ENCODE measurements around the gene CSNK1D. TPM values are rescaled to one million over a fixed set of nuclear protein-coding genes. Genes with fewer than 3 reads are reported as not detected.
A peak's percentile ranks its signal among the peaks of the same experiment; 100 is the strongest.
"Not testable (repeated sequence)": the region's sequence is repeated elsewhere in the genome, so short reads cannot be mapped to it uniquely, and the experiment has no call there.

Gene CSNK1D
- total RNA-seq, 1 donor: 73.5 TPM

DNA sequence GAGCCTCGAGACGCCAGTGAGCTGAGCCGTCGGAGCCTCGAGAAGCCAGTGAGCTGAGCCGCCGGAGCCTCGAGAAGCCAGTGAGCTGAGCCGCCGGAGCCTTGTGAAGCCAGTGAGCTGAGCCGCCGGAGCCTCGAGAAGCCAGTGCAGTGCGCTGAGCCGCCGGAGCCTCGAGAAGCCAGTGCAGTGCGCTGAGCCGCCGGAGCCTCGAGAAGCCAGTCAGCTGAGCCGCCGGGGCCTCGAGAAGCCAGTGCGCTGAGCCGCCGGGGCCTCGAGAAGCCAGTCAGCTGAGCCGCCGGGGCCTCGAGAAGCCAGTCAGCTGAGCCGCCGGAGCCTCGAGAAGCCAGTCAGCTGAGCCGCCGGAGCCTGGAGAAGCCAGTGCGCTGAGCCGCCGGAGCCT, 19.4 kb downstream of the CSNK1D start:
- DNase-seq (ENCODE audit: low read depth in 2 of 3, low spot score in 2 of 3): not testable (repeated sequence)

DNA sequence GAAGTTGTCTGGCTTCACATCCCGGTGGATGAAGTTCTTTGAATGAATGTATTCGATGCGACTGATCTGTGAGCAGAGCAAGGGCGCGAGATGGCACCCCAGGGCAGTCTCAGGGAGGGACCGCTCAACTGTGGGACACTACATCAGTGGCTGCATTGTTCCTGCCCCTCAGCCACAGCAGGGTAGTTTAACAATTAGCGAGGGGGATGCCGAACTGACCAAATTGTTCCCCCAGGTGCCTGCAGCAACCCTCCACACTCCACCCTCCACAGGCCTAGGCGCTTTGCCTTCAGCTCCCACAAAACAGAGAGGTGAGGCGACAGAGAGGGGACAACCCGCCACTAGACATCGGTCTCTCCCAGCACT, 20.3 kb downstream of the CSNK1D start:
- DNase-seq (ENCODE audit: low read depth in 2 of 3, low spot score in 2 of 3): no peak

DNA sequence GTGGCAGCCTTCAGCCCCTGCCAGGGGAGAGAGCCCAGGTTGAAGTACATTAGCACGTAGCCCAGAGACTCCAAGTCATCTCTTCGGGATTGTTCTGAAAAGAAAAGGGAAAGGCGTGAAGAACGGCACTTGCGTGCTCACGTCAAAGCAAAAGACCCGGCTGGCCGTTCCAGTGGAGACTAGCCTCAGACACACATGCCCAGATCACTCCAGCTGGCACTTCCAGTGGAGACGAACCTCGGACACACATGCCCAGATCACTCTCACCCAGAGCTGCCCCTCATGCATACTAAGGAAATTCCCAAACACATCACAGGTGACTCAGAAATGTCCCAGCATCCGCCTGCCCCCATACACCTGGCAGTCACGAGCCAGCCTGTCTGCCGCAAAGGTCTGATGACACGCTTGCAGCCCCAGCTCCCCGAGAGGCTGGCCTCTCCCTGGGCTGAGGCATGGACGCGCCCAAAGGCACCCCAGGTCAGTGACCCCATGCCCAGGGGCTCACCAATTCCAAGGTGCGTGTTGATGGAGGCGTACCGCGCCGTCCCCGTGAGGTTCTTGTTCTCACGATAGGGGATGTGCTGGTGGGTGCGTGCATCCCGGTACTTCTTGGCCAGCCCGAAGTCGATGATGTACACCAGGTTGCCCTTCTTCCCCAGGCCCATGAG, 20.9 kb downstream of the CSNK1D start:
- no peak for DNase-seq (ENCODE audit: low read depth in 2 of 3, low spot score in 2 of 3)

DNA sequence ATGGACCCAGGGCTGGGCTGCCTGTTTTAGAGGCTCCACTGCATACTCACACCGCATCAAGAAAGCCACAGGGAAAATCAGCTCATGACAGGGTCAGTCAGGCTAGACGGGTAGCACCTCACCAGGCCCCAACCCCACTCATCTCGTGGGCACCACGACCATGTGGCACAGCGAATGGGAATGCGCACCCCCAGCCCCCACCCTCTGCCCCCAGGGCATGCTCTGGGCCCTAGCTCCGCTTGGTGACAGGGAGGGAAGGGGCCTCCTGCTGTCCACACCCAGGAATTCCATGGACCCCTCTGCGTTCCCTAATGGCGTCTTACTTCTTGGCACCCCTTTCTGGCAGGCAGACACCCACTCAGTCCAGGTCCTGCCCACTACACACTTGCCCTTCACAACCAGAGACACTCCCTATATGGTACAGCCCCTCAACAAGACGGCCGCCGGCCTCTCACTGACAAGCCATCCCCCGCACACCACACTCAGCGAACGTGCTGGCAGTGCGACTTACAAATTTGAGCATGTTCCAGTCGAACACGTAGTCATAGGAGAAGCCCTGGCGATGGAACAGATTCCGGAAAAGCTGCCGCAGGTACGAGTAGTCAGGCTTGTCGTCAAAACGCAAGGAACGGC, 22.5 kb downstream of the CSNK1D start:
- no peak for DNase-seq (ENCODE audit: low read depth in 2 of 3, low spot score in 2 of 3)

DNA sequence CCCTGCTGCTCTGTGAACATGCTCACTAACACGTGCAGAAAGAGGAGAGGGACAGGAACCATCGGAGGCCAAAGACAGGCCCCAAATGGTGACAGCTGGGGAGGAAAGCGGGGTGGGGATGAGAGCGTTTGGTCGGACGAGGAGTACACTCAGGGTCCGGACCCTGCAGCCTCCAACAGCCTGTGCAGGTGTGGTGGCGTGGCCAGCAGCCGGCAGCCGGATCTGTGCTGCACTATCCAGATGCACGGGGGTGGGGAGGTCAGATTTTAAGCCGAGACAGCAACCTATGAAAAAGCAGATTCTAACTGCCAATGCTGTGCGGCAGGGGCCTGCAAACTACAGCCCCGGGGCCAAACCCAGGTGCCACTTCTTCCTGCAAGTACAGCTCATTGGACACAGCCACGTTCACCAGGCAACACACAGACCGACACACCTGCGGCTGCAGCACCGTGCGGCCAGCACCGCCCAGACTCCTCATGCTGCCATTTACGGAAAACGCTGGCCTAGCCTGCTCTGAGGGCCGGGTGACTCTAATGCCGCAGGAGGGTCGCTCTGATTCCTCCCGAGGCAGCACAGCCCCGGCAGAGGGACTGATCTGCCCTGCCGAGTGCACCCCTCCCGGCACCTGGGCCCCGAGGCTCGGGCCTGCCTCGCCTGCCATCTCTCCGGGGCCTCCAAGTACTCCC, 23.5 kb downstream of the CSNK1D start:
- no peak for DNase-seq (ENCODE audit: low read depth in 2 of 3, low spot score in 2 of 3)

DNA sequence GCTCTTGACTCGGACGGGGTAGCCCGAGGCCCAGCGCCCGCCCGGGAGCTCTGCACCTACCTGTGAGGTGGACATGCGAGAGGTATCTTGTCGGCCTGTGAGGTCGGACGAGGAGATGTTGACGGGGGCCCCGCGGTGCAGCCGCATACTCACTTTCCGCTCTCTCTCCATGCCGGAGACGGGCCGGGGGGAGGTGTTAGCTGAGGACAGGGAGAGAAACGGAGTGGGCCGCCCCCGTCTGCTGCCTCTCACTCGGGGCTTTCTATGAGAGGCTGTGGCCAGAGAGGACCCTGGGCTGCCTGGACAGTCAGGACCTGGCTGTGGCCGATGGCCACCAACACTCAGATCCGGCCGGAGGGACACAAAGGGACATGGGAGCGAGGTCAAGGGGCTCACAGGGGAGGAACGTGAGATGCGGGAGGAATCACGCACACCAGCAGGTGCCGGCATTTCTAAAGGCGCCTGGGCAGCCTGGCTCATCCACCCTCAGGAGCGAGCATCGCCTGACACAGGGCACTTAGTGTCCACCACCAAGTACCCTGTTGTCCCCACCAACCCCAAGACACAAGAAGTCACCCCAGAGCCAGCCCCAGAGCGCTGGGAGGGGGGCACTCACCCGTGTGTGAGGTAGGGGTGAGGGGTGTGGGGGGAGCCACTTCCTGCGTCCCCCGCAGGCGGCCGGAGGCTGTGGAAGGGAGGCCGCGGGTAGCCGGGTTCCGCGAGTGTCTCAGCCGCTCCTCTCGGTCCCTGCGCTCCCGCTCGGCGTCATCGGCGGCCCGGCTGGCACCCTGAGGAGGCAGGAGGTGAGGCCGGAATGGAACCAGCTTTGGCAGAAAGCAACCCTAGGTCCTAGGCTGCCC, 24.5 kb downstream of the CSNK1D start:
- no peak for DNase-seq (ENCODE audit: low read depth in 2 of 3, low spot score in 2 of 3)

DNA sequence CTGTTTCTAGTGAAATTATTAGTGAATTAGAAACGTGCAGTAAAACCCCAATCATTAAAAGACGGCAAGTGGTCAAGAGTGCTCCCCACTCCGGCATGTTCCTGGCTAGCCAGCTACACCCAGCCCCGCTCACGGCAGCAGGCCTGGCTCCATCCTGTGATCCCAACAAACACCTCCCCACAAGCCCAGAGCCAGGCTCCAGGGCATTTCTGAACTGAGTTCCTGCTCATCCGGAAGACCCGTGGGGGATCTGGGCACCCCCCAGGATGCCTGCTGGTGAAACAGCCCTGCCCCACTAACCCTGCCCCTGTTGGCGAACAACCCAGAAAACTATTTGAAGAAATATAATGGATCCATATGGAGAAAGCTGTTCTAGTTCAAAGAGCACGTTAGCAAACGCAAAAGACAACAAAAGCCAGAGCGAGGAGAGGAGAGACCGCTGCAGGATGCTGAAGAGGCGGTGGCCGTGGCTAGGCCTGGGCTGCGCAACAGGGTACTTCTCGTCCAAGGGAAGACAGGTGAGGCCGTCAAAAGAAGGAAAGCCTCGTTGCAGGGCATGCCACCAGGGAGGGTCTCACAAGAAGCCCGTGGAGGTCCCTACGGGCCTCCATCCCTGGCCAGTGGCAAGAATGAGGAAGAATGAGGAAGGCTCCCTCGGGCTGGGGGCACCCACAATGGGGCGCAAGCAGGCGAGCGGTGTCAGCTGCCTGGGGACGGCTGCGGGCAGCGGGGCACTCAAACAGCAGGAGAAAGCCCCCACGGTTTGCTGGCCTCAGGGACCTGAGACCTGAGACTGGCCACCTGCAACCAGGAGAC, 25.4 kb downstream of the CSNK1D start:
- no peak for DNase-seq (ENCODE audit: low read depth in 2 of 3, low spot score in 2 of 3)

DNA sequence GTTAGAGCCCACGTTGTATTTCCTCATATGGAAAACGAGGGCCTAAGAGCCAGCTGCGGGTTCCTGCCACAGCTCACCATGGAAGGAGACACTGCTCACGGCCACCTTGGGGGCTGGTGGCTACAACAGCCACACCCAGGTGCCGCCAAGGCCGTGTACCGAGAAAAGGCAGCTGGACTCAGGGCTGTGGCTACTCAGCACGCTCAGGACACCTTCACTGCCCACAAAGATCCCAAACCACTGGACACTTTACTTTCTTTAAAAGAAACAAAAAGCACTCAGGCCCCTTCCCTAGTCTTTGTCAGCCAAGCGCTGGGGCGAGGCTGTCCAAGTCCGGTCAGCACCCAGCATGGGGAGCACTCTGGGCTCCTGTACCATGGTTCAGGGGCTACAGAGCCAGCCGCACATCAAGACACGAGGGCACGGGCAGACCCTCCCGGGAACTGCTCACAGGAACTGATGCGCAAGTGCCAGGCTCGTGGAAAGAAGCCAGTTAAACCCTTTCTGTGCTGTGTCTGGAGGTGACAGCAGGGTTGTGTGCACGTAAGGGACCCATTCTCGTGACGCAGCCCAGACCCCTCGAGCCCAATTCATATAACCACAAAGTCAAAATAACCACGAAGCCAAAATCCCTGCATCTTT, 26.2 kb downstream of the CSNK1D start:
- DNase-seq (ENCODE audit: low read depth in 2 of 3, low spot score in 2 of 3): no peak

DNA sequence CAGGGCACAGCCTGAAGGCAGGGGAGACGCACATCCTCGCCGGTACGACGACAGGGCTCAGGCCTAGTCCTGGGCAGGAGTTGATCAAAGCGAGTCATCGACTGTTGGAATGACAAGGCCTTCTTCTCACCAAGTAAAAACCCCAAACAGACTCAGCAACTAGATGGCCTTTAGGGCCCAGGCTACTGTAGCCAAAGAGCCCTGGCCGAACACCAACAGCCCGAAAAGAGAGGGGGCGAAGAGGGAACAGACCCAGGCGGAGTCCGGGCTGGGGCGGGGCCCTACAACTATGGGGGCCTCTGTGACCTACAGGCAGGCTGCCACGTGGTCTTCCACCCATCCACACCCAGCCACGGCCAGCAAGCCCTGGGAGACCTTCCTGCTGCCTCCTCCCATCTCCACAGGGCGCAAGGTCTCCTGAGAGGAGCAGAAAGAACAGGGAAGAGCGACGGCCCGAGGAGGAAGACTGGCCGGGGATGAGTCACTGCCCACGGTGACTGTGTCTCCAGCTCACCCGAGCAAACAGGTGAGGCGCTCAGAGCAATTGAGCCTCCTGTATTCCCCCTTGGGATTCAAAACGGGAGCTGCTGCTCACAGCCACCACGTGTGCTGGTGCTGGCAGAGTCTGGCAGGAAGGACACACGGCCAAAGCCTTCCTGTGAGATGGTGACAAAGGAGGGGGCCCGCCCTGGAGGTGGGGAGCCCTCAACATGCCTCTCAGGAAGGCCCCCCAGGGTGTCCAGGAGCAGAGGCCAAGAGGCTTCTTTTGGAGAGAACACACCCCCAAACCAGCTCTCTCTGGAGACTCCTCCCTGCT, 26.9 kb downstream of the CSNK1D start:
- no peak for DNase-seq (ENCODE audit: low read depth in 2 of 3, low spot score in 2 of 3)

DNA sequence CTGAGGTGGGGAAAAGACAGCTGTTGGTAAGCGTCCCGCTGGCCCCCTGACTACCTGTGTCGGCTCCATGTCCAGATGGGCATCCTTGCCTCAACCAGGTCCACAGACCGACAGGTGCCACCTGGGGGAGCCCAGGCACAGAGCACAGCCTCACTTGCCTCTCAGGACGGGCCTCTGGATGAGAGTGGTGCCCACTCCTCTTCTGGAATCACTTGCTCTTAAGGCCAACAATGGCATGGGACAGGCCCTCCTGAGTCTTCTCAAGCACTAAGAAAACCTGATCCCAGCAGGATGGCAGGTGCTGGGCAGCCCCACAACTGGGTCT, 27.5 kb downstream of the CSNK1D start:
- no peak for DNase-seq (ENCODE audit: low read depth in 2 of 3, low spot score in 2 of 3)

DNA sequence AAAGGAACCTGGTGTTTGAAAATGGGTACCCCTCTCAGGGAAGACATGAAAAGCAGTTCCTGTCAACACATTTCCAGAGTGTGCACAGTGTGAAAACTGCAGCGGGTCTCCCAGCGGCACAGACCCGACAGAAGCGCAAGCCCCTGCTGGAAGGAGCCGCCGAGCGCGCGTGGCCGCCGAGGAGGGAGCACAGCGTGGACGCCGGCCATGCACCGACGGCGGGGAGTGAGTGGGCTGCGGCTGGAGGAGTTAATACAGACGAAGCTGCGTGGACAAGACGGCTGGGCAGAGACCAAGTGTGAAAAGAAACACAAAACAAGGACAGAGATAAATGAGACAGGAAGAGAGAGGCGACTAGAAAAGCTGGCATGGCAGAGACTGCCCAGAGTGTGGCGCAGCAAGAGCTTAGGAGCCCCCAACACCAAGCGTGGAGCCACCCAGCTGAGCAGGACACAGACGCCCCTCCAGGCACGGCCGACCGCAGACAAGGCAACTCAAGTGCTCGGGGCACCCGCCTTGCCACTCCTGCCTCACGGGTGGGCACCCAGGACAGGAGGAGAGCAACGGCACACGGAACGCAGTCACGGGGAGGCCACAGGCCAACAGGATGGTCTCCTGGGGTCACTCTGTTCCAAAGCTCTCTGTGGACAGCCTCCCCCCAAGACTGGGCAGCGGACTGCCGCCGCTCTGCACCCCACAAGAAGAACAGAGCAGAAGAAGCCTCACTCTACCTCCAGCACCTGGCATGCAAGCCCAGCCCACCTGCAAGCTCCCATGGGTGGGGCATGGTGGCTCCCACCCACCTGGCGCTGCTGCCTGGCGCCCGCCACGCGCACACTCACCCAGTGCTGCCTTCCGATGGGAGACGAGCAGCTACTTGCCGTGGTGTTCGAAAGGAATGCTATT, 28.1 kb downstream of the CSNK1D start:
- no peak for DNase-seq (ENCODE audit: low read depth in 2 of 3, low spot score in 2 of 3)

DNA sequence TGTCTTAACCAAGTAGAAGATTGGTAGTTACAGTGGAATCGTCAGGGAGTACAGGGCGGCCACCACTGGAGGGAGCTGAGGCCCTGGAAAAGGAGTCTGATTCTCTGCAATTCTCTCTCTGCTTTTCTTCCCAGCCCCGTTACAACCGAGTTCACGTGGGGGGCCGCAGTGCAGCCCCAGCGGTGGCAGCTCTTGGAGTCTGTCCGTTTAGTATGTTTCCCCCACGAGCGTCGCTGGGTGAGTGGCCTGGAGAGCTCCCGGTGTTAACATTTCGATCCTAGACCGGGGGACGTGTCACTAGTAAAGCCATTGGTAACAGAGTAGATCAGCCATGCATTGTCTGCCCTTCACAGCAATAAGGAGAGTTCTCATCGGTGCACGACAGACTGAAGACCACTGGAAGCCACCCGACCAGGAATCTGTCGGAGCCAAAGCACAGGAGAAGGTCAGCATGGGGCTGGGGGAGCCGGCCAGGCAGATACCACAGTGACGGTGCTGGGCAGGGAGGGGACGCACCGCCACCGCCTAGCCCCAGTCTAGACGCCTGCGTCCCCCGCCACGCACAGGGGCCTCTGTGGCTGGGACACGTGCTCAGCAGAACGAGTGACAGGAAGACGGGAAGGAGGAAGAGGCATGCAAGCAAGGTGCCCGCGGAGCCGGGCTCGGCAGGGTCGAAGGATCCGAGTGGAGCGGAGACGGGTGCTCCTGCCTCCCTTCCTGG, 28.9 kb downstream of the CSNK1D start:
- DNase-seq (ENCODE audit: low read depth in 2 of 3, low spot score in 2 of 3): peak in 1 of 3 donors; percentile 44

DNA sequence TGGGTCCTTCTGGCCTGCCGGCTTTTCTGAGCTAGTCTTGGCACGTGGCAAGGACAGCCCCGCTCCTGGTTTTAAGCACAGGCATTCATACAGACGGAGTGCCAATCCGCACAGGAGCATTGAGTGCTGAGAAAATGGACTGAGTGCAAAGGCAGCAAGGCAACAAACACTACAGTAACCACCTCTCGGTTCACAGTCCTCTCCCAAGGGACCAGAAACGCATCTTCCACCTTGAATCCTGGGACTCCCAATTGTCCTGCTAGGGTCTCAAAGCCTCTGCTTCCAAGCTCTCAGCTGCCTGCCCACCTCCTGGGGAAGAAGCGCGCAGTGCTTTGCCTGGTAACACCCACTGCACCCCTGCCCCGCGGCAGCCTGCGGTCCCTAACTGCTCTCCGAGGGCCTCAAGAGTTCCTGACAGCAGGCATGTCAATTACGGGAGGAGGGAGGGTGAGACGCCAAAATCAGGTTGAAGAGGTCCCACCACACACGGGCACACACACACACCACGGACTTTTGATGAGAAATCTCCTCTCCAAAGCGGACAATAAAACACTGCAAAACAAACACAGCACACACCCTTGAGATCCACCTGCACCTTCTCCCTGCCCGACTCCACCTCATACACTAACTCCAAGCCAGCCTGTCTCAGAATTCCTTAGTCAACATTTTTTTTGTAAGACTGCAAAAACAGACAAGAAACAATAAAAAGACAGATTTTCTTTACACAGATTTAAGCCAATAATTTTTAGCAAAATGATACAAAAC, 29.7 kb downstream of the CSNK1D start:
- DNase-seq (ENCODE audit: low read depth in 2 of 3, low spot score in 2 of 3): no peak

DNA sequence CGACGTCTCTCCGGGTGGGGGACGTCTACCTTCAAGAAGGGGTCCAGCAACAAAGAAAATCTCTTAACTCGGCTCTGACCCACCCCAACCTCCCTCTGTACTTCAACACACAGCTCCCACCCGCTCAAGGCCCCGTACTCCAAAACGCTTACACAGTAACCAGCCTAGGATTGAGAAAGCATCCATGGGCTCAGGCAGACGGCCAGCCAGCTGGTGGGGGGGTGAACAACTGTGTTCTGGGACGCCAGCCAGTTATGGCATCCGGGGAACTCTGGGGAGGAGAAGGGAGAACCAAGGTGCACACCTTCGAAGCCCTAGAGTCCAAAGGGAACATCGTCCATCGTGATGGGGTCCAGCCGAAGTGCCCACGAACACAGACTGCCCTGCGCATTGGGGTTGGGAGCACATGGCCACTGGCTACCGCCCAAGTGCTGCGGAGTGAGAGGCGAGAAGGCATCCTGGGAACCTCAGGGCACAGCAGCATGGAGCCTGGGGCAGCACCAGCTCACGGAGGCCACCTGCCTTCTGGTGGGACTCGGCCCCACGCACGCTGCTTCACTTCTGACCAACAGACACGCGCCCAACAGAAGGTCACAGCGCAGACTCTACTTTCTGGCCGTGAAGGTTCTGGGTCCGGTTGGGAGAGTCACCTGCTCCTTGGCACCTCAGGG, 30.4 kb downstream of the CSNK1D start:
- no peak for DNase-seq (ENCODE audit: low read depth in 2 of 3, low spot score in 2 of 3)

DNA sequence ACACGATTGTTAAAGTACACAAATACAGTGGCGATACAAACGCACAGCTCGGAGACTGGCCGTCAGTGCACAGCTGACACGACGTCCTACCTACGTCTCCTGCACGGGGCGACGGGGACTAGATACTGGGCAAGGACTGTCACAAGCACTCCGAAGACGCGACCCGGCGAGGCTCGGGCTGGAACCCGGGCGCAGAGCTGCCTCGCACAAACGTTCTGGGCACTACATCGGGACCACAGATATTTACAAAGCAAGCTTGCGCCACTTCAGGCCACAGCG, 30.9 kb downstream of the CSNK1D start:
- no peak for DNase-seq (ENCODE audit: low read depth in 2 of 3, low spot score in 2 of 3)

DNA sequence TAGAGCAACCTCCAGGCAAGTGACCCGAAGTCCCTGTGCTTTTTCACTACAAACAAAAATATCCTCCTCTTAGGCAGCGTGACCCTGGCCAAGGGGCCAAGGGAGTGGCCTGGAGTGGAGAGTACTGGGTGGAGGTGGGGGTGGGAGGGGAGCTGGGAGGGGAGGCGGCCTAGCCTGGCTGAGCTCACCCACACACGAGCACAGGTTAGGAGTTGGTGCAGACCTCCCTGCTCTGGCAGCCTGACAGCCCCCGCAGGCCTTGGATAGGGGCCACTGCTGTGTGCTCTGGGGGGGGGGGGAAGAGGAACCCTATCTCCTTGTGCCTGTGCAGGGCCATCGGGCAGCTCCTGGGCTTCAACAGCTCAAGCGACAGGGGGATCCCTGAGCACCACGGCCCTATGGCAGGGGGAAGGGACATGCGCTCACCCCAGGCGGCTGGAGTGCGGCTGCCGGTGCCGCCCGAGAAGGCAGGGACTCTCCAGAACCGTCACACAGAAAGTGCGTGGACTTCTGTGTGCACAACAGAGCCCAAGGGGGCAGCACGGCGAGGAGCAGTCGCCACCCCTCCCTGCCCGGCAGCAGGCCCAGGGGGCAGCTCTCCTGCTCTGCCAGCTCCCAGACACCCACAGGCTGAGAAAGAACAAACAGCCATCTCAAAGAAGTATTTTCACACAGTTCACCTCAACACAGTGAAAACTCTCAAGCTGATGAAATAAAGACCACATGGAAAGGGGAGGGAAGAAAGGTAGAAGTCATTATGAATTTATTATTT, 31.4 kb downstream of the CSNK1D start:
- no peak for DNase-seq (ENCODE audit: low read depth in 2 of 3, low spot score in 2 of 3)
